Neural progenitor cell (in vitro differentiated cells): ENCODE results near the gene FCMR. TPM values are rescaled to one million over a fixed set of nuclear protein-coding genes. Genes with fewer than 3 reads are reported as not detected.
"Not testable (repeated sequence)": the region's sequence is repeated elsewhere in the genome, so short reads cannot be mapped to it uniquely, and the experiment has no call there.

ENCODE experiments used
- DNase-seq: peaks from one replicate; pipeline ENCODE4 v3.0.0-alpha.2; 2016; ENCODE audit warnings: low spot score
- H2AFZ ChIP-seq: fragments of 200-600 bp; sonication (generic); replicated peaks from 2 replicates; pipeline ENCODE4 v1.6.1; 2016; ENCODE audit warnings: antibody characterized with exemption
- H3F3A ChIP-seq: fragments of 200-600 bp; sonication (generic); 2 replicates; pipeline ENCODE4 v1.6.1; 2016; ENCODE audit warnings: antibody characterized with exemption, low read depth
- H3K27ac ChIP-seq: fragments of 200-600 bp; sonication (generic); 2 replicates; pipeline ENCODE4 v1.5.1; 2016; ENCODE audit warnings: mild to moderate bottlenecking
- H3K27me3 ChIP-seq: fragments of 200-600 bp; sonication (generic); 2 replicates; pipeline ENCODE4 v1.6.1; 2016; ENCODE audit warnings: mild to moderate bottlenecking, moderate library complexity
- H3K36me3 ChIP-seq: fragments of 200-600 bp; sonication (generic); 2 replicates; pipeline ENCODE4 v1.5.1; 2016
- H3K4me1 ChIP-seq: fragments of 200-600 bp; sonication (generic); 2 replicates; pipeline ENCODE4 v1.6.1; 2016; ENCODE audit warnings: mixed run types
- H3K4me2 ChIP-seq: fragments of 200-600 bp; sonication (generic); 2 replicates; pipeline ENCODE4 v1.6.1; 2016
- H3K4me3 ChIP-seq: fragments of 200-600 bp; sonication (generic); 2 replicates; pipeline ENCODE4 v1.5.1; 2016
- H3K79me2 ChIP-seq: fragments of 200-600 bp; sonication (generic); 2 replicates; pipeline ENCODE4 v1.6.1; 2016; ENCODE audit warnings: low read depth
- H3K9ac ChIP-seq: fragments of 200-600 bp; sonication (generic); 2 replicates; pipeline ENCODE4 v1.6.1; 2016
- H3K9me3 ChIP-seq: fragments of 200-600 bp; sonication (generic); 2 replicates; pipeline ENCODE4 v1.5.1; 2016; ENCODE audit warnings: low read depth
- H4K20me1 ChIP-seq: fragments of 200-600 bp; sonication (generic); 2 replicates; pipeline ENCODE4 v1.6.1; 2016; ENCODE audit warnings: low read depth
- H3K27ac Mint-ChIP-seq: 3 replicates; pipeline ENCODE4 v1.8.0; 2021; ENCODE audit warnings: mixed read lengths
- H3K27me3 Mint-ChIP-seq: 2 replicates; pipeline ENCODE4 v1.8.0; 2022; ENCODE audit warnings: low read depth, mild to moderate bottlenecking, inconsistent platforms, moderate library complexity, mixed read lengths; ENCODE audit not compliant: insufficient read depth
- H3K36me3 Mint-ChIP-seq: 3 replicates; pipeline ENCODE4 v1.8.0; 2021; ENCODE audit warnings: mixed read lengths
- H3K4me1 Mint-ChIP-seq: 3 replicates; pipeline ENCODE4 v1.8.0; 2021; ENCODE audit warnings: mixed read lengths
- H3K4me3 Mint-ChIP-seq: 3 replicates; pipeline ENCODE4 v1.8.0; 2021; ENCODE audit warnings: mild to moderate bottlenecking, moderate library complexity, mixed read lengths
- H3K9me3 Mint-ChIP-seq: 3 replicates; pipeline ENCODE4 v1.8.0; 2020; ENCODE audit warnings: mixed read lengths
- EZH2 ChIP-seq: fragments of 200-600 bp; sonication (generic); IDR thresholded peaks from 2 replicates; pipeline ENCODE4 v1.6.1; 2017; ENCODE audit warnings: antibody characterized with exemption, mild to moderate bottlenecking, moderate library complexity
- EZH2phosphoT487 ChIP-seq: fragments of 200-600 bp; sonication (generic); IDR thresholded peaks from 2 replicates; pipeline ENCODE4 v1.6.1; 2017; ENCODE audit warnings: antibody characterized with exemption
- total RNA-seq: library from RNA; depleted of rRNA; stranded (reverse); fragments of >200 nt; gene quantifications from 2 replicates; pipeline ENCODE4 v1.2.3, GENCODE V29; 2015; ENCODE audit warnings: low replicate concordance
- TF ChIP-seq, protein P1 (sequence below): fragments of 200-600 bp; sonication (generic); IDR thresholded peaks from 2 replicates; pipeline ENCODE4 v1.5.1; 2017; ENCODE audit warnings: antibody characterized with exemption, mild to moderate bottlenecking

Gene FCMR
- total RNA-seq, 1 donor from 2014 or later: not detected

DNA sequence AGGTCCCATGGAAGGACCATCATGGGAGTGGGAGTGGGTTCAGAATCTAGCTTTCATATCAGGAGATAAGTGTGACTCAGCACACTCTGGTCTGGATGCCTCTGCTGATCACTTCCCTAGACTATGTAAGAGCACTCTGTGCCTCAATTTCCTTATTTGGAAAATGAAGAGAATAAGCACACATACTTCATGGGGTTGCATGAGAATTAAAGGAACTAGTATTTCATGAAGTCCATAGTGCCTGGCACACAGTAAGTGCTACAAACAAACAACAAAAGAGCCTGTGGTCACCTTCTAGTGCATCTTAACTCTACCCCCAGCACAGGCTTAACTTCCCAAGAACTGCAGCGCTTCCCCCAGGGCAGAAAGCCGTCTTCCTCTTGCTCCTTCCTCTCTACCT, 65.9 kb downstream of the FCMR start:
- Histone ChIP-seq H3K27me3 (no peaks in the 10 kb centered on the region), H3K79me2 (no peaks in the 10 kb centered on the region), H3K27ac (no peak overlapping the region), H3K9me3 (no peaks in the 10 kb centered on the region), H4K20me1 (no peaks in the 10 kb centered on the region), H3K4me3 (no peak overlapping the region), H2AFZ (no peak overlapping the region), H3K4me1 (no peaks in the 10 kb centered on the region), H3K4me2 (no peak overlapping the region), H3F3A (no peaks in the 10 kb centered on the region), H3K9ac (no peak overlapping the region), H3K36me3 (no peaks in the 10 kb centered on the region)
- H3K9me3 Mint-ChIP-seq: peaks cover 15% of the 10 kb centered on the region
- DNase-seq: no peak
- no peaks in the 10 kb centered on the region for H3K4me1 Mint-ChIP-seq
- H3K27me3 Mint-ChIP-seq: peaks cover 2% of the 10 kb centered on the region
- TF ChIP-seq EZH2phosphoT487 (no peak), EZH2 (no peak)
- TF ChIP-seq, protein P1, sequence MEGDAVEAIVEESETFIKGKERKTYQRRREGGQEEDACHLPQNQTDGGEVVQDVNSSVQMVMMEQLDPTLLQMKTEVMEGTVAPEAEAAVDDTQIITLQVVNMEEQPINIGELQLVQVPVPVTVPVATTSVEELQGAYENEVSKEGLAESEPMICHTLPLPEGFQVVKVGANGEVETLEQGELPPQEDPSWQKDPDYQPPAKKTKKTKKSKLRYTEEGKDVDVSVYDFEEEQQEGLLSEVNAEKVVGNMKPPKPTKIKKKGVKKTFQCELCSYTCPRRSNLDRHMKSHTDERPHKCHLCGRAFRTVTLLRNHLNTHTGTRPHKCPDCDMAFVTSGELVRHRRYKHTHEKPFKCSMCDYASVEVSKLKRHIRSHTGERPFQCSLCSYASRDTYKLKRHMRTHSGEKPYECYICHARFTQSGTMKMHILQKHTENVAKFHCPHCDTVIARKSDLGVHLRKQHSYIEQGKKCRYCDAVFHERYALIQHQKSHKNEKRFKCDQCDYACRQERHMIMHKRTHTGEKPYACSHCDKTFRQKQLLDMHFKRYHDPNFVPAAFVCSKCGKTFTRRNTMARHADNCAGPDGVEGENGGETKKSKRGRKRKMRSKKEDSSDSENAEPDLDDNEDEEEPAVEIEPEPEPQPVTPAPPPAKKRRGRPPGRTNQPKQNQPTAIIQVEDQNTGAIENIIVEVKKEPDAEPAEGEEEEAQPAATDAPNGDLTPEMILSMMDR: no peak
- H3K36me3 Mint-ChIP-seq: no peaks in the 10 kb centered on the region
- no peak overlapping the region for H3K4me3 Mint-ChIP-seq
- no peak overlapping the region for H3K27ac Mint-ChIP-seq

GRCh38 chr1:206854401-206855129, 67.2 kb downstream of the FCMR start:
- no peaks in the 10 kb centered on the region for H3K79me2 ChIP-seq
- peaks cover 18% of the 10 kb centered on the region for H3K9me3 Mint-ChIP-seq
- no peaks in the 10 kb centered on the region for H3K9me3 ChIP-seq
- no peak overlapping the region for H3K9ac ChIP-seq
- H2AFZ ChIP-seq: no peak overlapping the region
- H3K27ac Mint-ChIP-seq: no peak overlapping the region
- no peaks in the 10 kb centered on the region for H3K36me3 ChIP-seq
- no peaks in the 10 kb centered on the region for H3K4me1 Mint-ChIP-seq
- H3F3A ChIP-seq: no peaks in the 10 kb centered on the region
- no peaks in the 10 kb centered on the region for H3K4me1 ChIP-seq
- H3K36me3 Mint-ChIP-seq: no peaks in the 10 kb centered on the region
- TF ChIP-seq EZH2phosphoT487 (no peak), EZH2 (no peak)
- TF ChIP-seq, protein P1: no peak
- H4K20me1 ChIP-seq: no peaks in the 10 kb centered on the region
- no peak overlapping the region for H3K4me3 Mint-ChIP-seq
- H3K4me2 ChIP-seq: no peak overlapping the region
- no peaks in the 10 kb centered on the region for H3K27me3 ChIP-seq
- no peak for DNase-seq
- H3K4me3 ChIP-seq: no peak overlapping the region
- H3K27ac ChIP-seq: no peak overlapping the region
- peaks cover 2% of the 10 kb centered on the region for H3K27me3 Mint-ChIP-seq

GRCh38 chr1:206853696-206854095, 68.0 kb downstream of the FCMR start:
- not testable (repeated sequence) for H3F3A ChIP-seq, H3K27me3 Mint-ChIP-seq, H3K4me2 ChIP-seq, H3K4me1 Mint-ChIP-seq, H3K4me3 Mint-ChIP-seq, H2AFZ ChIP-seq, H3K27ac ChIP-seq, H3K4me1 ChIP-seq, H3K79me2 ChIP-seq, H3K4me3 ChIP-seq, H3K9ac ChIP-seq, H3K9me3 ChIP-seq, H3K27ac Mint-ChIP-seq, H3K36me3 ChIP-seq, H4K20me1 ChIP-seq, H3K36me3 Mint-ChIP-seq, H3K27me3 ChIP-seq, DNase-seq
- peaks cover 18% of the 10 kb centered on the region for H3K9me3 Mint-ChIP-seq

Other genes with a start within 250 kb of the FCMR start
- 24.7 and 38.7 TPM in 2 replicates for gene MAPKAPK2, start 237.0 kb downstream of the FCMR start, total RNA-seq
- not detected in 2 replicates for gene IL19, start 151.2 kb downstream of the FCMR start, total RNA-seq
- not detected in 2 replicates for gene IL10, start 149.4 kb downstream of the FCMR start, total RNA-seq
- gene IL20, start 56.3 kb downstream of the FCMR start, total RNA-seq: not detected in 2 replicates
- gene IL24, start 24.5 kb downstream of the FCMR start, total RNA-seq: not detected in 2 replicates
- not detected in 2 replicates for gene PIGR, start 24.5 kb upstream of the FCMR start, total RNA-seq
- not detected in 2 replicates for gene FCAMR, start 48.5 kb upstream of the FCMR start, total RNA-seq
- gene C1orf116, start 110.8 kb upstream of the FCMR start, total RNA-seq: 0.04 and 0.56 TPM in 2 replicates
- 17.7 and 27.0 TPM in 2 replicates for gene YOD1, start 129.3 kb upstream of the FCMR start, total RNA-seq
- 6.0 and 10.0 TPM in 2 replicates for gene PFKFB2, start 131.3 kb upstream of the FCMR start, total RNA-seq
- not detected in 2 replicates for gene C4BPB, start 166.9 kb upstream of the FCMR start, total RNA-seq
- 0.06 TPM in 1 of 2 replicates, not detected in the other for gene C4BPA, start 182.3 kb upstream of the FCMR start, total RNA-seq